Hepatocyte (in vitro differentiated cells): ENCODE measurements around the gene GAN.

ENCODE experiments used
- EZH2 ChIP-seq: fragments of 200-600 bp; sonication (generic); IDR thresholded peaks from 2 replicates; pipeline ENCODE4 v1.6.1; 2016; ENCODE audit warnings: antibody characterized with exemption, mild to moderate bottlenecking, borderline replicate concordance
- EZH2phosphoT487 ChIP-seq: fragments of 200-600 bp; sonication (generic); IDR thresholded peaks from one replicate; pipeline ENCODE4 v1.6.1; 2018; ENCODE audit warnings: antibody characterized with exemption, mild to moderate bottlenecking, low read depth, moderate library complexity; ENCODE audit not compliant: unreplicated experiment, severe bottlenecking
- TF ChIP-seq, protein P1 (sequence below): fragments of 200-600 bp; sonication (generic); IDR thresholded peaks from 2 replicates; pipeline ENCODE4 v1.5.1; 2016; ENCODE audit warnings: antibody characterized with exemption, mild to moderate bottlenecking; ENCODE audit not compliant: poor library complexity

DNA sequence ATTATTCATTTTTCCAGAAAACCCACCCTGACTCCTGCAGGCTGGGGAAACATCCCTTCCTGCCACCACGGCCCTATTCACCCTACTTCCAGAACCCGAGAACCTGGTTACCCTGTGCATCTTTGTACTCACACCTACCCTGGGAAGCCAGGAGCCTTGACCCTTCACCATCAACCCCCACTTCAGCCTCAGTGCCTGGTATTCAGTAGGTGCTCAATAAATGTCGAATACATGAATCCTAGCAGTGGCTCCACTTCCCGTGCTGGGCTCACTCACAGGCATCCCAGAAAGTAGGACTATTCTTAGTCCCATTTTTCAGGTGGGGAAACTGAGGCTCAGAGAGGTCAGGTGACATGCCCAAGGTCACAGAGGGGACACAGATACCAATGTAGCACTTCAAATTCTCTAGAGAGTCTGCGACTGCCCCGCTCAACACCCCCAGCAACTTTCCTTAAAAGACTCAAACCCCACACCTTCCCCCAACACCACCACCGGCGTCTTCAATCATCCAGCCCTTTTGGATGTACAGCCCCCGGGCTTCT is 93.7 kb downstream of the GAN start:
- TF ChIP-seq, protein P1, sequence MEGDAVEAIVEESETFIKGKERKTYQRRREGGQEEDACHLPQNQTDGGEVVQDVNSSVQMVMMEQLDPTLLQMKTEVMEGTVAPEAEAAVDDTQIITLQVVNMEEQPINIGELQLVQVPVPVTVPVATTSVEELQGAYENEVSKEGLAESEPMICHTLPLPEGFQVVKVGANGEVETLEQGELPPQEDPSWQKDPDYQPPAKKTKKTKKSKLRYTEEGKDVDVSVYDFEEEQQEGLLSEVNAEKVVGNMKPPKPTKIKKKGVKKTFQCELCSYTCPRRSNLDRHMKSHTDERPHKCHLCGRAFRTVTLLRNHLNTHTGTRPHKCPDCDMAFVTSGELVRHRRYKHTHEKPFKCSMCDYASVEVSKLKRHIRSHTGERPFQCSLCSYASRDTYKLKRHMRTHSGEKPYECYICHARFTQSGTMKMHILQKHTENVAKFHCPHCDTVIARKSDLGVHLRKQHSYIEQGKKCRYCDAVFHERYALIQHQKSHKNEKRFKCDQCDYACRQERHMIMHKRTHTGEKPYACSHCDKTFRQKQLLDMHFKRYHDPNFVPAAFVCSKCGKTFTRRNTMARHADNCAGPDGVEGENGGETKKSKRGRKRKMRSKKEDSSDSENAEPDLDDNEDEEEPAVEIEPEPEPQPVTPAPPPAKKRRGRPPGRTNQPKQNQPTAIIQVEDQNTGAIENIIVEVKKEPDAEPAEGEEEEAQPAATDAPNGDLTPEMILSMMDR: no peak
- TF ChIP-seq EZH2phosphoT487 (no peak), EZH2 (no peak)
